GM21576 (cell line): ENCODE data around the gene MRPS12.
"Not testable (repeated sequence)": the region's sequence is repeated elsewhere in the genome, so short reads cannot be mapped to it uniquely, and the experiment has no call there.

Source experiments
- ATAC-seq: cut with Tn5 transposase; IDR thresholded peaks from one replicate; pipeline ENCODE4 v1.9.1; 2021; ENCODE audit warnings: mild to moderate bottlenecking, moderate library complexity; ENCODE audit not compliant: unreplicated experiment

Gene MRPS12

GRCh38 chr19:38930776-38931520 is at the start of gene MRPS12:
Gene MRPS12, plus strand, starts transcription at chr19:38930944. Its CDS starts 351 bp downstream, at chr19:38931295.
- peak; percentile 90 for ATAC-seq

GRCh38 chr19:38883286-38883685 is 47.5 kb upstream of the MRPS12 start:
- no peak for ATAC-seq

GRCh38 chr19:38884691-38885090 is 46.1 kb upstream of the MRPS12 start:
- ATAC-seq: not testable (repeated sequence)

GRCh38 chr19:38888876-38889275 is 41.9 kb upstream of the MRPS12 start:
- ATAC-seq: no peak

GRCh38 chr19:38889803-38890202 is 40.9 kb upstream of the MRPS12 start:
- ATAC-seq: no peak

GRCh38 chr19:38890686-38891085 is 40.1 kb upstream of the MRPS12 start:
- ATAC-seq: no peak

GRCh38 chr19:38891771-38892170 is 39.0 kb upstream of the MRPS12 start:
- no peak for ATAC-seq

GRCh38 chr19:38892841-38893240 is 37.9 kb upstream of the MRPS12 start:
- ATAC-seq: no peak

GRCh38 chr19:38893341-38893771 is 37.4 kb upstream of the MRPS12 start:
- no peak for ATAC-seq

- no peak for ATAC-seq
Measured at GRCh38 chr19:38894968-38895367, 35.8 kb upstream of the MRPS12 start.

GRCh38 chr19:38898788-38899446 is 31.8 kb upstream of the MRPS12 start:
- no peak for ATAC-seq

- peak; percentile 89 for ATAC-seq
Measured at GRCh38 chr19:38899447-38900201, 31.1 kb upstream of the MRPS12 start, which contains the start of the genes NFKBIB and SIRT2. Gene NFKBIB, plus strand, starts transcription at chr19:38899969. Its CDS starts 64 bp downstream, at chr19:38900033. Gene SIRT2, minus strand, starts transcription at chr19:38899618. Its CDS starts 97 bp downstream, at chr19:38899521.

- ATAC-seq: no peak
Measured at GRCh38 chr19:38900202-38900629, 30.5 kb upstream of the MRPS12 start.

- ATAC-seq: no peak
Measured at GRCh38 chr19:38900743-38901190, 30.0 kb upstream of the MRPS12 start.

- no peak for ATAC-seq
Measured at GRCh38 chr19:38901683-38902082, 29.1 kb upstream of the MRPS12 start.

GRCh38 chr19:38904581-38905539 is 25.9 kb upstream of the MRPS12 start:
- no peak for ATAC-seq

- ATAC-seq: no peak
Measured at GRCh38 chr19:38905620-38906019, 25.1 kb upstream of the MRPS12 start.

- ATAC-seq: no peak
Measured at GRCh38 chr19:38907227-38907626, 23.5 kb upstream of the MRPS12 start.

GRCh38 chr19:38907670-38908069 is 23.1 kb upstream of the MRPS12 start:
- ATAC-seq: no peak

GRCh38 chr19:38908911-38909310 is 21.8 kb upstream of the MRPS12 start:
- ATAC-seq: no peak
